ENCODE results near the gene RAB32.
"Not testable (repeated sequence)": the region's sequence is repeated elsewhere in the genome, so short reads cannot be mapped to it uniquely, and the experiment has no call there.

The RAB32 gene

GRCh38 chr6:146548898-146549374 is 5.3 kb downstream of the RAB32 start:
- H3K9me3 ChIP-seq (ENCODE audit: control insufficient read depth, insufficient read depth, low read length) = no peaks in the 10 kb centered on the region
- no peaks in the 10 kb centered on the region for H3K36me3 ChIP-seq (ENCODE audit: control insufficient read depth, insufficient read depth, low read length)
- no peak overlapping the region for H3K4me3 ChIP-seq (ENCODE audit: low read depth, low read length)
- no peak overlapping the region for H3K9ac ChIP-seq (ENCODE audit: low read depth, low read length)
- H3K27me3 ChIP-seq (ENCODE audit: control insufficient read depth, insufficient read depth, low read length) = peaks cover 2% of the 10 kb centered on the region
- H3K4me1 ChIP-seq (ENCODE audit: control insufficient read depth, insufficient read depth, low read length) = peaks cover 3% of the 10 kb centered on the region

GRCh38 chr6:146550911-146551310 is 7.3 kb downstream of the RAB32 start:
- no peaks in the 10 kb centered on the region for H3K9me3 ChIP-seq (ENCODE audit: control insufficient read depth, insufficient read depth, low read length)
- no peaks in the 10 kb centered on the region for H3K27me3 ChIP-seq (ENCODE audit: control insufficient read depth, insufficient read depth, low read length)
- no peaks in the 10 kb centered on the region for H3K36me3 ChIP-seq (ENCODE audit: control insufficient read depth, insufficient read depth, low read length)
- H3K4me3 ChIP-seq (ENCODE audit: low read depth, low read length) = no peak overlapping the region
- H3K9ac ChIP-seq (ENCODE audit: low read depth, low read length) = no peak overlapping the region
- no peaks in the 10 kb centered on the region for H3K4me1 ChIP-seq (ENCODE audit: control insufficient read depth, insufficient read depth, low read length)

GRCh38 chr6:146551545-146551944 is 7.9 kb downstream of the RAB32 start:
- no peak overlapping the region for H3K4me3 ChIP-seq (ENCODE audit: low read depth, low read length)
- H3K9me3 ChIP-seq (ENCODE audit: control insufficient read depth, insufficient read depth, low read length) = no peaks in the 10 kb centered on the region
- no peaks in the 10 kb centered on the region for H3K27me3 ChIP-seq (ENCODE audit: control insufficient read depth, insufficient read depth, low read length)
- H3K4me1 ChIP-seq (ENCODE audit: control insufficient read depth, insufficient read depth, low read length) = no peaks in the 10 kb centered on the region
- no peak overlapping the region for H3K9ac ChIP-seq (ENCODE audit: low read depth, low read length)
- no peaks in the 10 kb centered on the region for H3K36me3 ChIP-seq (ENCODE audit: control insufficient read depth, insufficient read depth, low read length)

GRCh38 chr6:146553377-146554135 is 9.9 kb downstream of the RAB32 start:
- Histone ChIP-seq H3K4me3 (ENCODE audit: low read depth, low read length) (no peak overlapping the region), H3K27me3 (ENCODE audit: control insufficient read depth, insufficient read depth, low read length) (no peaks in the 10 kb centered on the region), H3K9me3 (ENCODE audit: control insufficient read depth, insufficient read depth, low read length) (no peaks in the 10 kb centered on the region), H3K4me1 (ENCODE audit: control insufficient read depth, insufficient read depth, low read length) (no peaks in the 10 kb centered on the region), H3K36me3 (ENCODE audit: control insufficient read depth, insufficient read depth, low read length) (no peaks in the 10 kb centered on the region), H3K9ac (ENCODE audit: low read depth, low read length) (no peak overlapping the region)

GRCh38 chr6:146560607-146561006 is 17.0 kb downstream of the RAB32 start:
- H3K9me3 ChIP-seq (ENCODE audit: control insufficient read depth, insufficient read depth, low read length) = no peaks in the 10 kb centered on the region
- H3K4me1 ChIP-seq (ENCODE audit: control insufficient read depth, insufficient read depth, low read length) = no peaks in the 10 kb centered on the region
- no peak overlapping the region for H3K9ac ChIP-seq (ENCODE audit: low read depth, low read length)
- no peaks in the 10 kb centered on the region for H3K27me3 ChIP-seq (ENCODE audit: control insufficient read depth, insufficient read depth, low read length)
- no peaks in the 10 kb centered on the region for H3K36me3 ChIP-seq (ENCODE audit: control insufficient read depth, insufficient read depth, low read length)
- H3K4me3 ChIP-seq (ENCODE audit: low read depth, low read length) = no peak overlapping the region

GRCh38 chr6:146566661-146567060 is 23.0 kb downstream of the RAB32 start:
- not testable (repeated sequence) for H3K9ac ChIP-seq (ENCODE audit: low read depth, low read length); H3K4me3 ChIP-seq (ENCODE audit: low read depth, low read length); H3K4me1 ChIP-seq (ENCODE audit: control insufficient read depth, insufficient read depth, low read length); H3K9me3 ChIP-seq (ENCODE audit: control insufficient read depth, insufficient read depth, low read length); H3K27me3 ChIP-seq (ENCODE audit: control insufficient read depth, insufficient read depth, low read length); H3K36me3 ChIP-seq (ENCODE audit: control insufficient read depth, insufficient read depth, low read length)

GRCh38 chr6:146568619-146569018 is 25.0 kb downstream of the RAB32 start:
- H3K9me3 ChIP-seq (ENCODE audit: control insufficient read depth, insufficient read depth, low read length) = not testable (repeated sequence)

GRCh38 chr6:146574211-146574610 is 30.6 kb downstream of the RAB32 start:
- H3K4me3 ChIP-seq (ENCODE audit: low read depth, low read length) = no peak overlapping the region
- no peak overlapping the region for H3K9ac ChIP-seq (ENCODE audit: low read depth, low read length)
- no peaks in the 10 kb centered on the region for H3K27me3 ChIP-seq (ENCODE audit: control insufficient read depth, insufficient read depth, low read length)
- no peaks in the 10 kb centered on the region for H3K36me3 ChIP-seq (ENCODE audit: control insufficient read depth, insufficient read depth, low read length)
- H3K4me1 ChIP-seq (ENCODE audit: control insufficient read depth, insufficient read depth, low read length) = no peaks in the 10 kb centered on the region
- no peaks in the 10 kb centered on the region for H3K9me3 ChIP-seq (ENCODE audit: control insufficient read depth, insufficient read depth, low read length)

More at GRCh38 chr6:146568619-146569018, 25.0 kb downstream of the RAB32 start:
- not testable (repeated sequence) for H3K9ac ChIP-seq (ENCODE audit: low read depth, low read length); H3K4me1 ChIP-seq (ENCODE audit: control insufficient read depth, insufficient read depth, low read length); H3K36me3 ChIP-seq (ENCODE audit: control insufficient read depth, insufficient read depth, low read length); H3K27me3 ChIP-seq (ENCODE audit: control insufficient read depth, insufficient read depth, low read length); H3K4me3 ChIP-seq (ENCODE audit: low read depth, low read length)

- Histone ChIP-seq H3K27me3 (ENCODE audit: control insufficient read depth, insufficient read depth, low read length) (no peaks in the 10 kb centered on the region), H3K36me3 (ENCODE audit: control insufficient read depth, insufficient read depth, low read length) (no peaks in the 10 kb centered on the region), H3K4me3 (ENCODE audit: low read depth, low read length) (no peak overlapping the region), H3K9ac (ENCODE audit: low read depth, low read length) (no peak overlapping the region), H3K9me3 (ENCODE audit: control insufficient read depth, insufficient read depth, low read length) (no peaks in the 10 kb centered on the region), H3K4me1 (ENCODE audit: control insufficient read depth, insufficient read depth, low read length) (no peaks in the 10 kb centered on the region)
Measured at GRCh38 chr6:146578054-146578453, 34.4 kb downstream of the RAB32 start.

- Histone ChIP-seq H3K4me3 (ENCODE audit: low read depth, low read length) (no peak overlapping the region), H3K27me3 (ENCODE audit: control insufficient read depth, insufficient read depth, low read length) (no peaks in the 10 kb centered on the region), H3K9me3 (ENCODE audit: control insufficient read depth, insufficient read depth, low read length) (no peaks in the 10 kb centered on the region), H3K9ac (ENCODE audit: low read depth, low read length) (no peak overlapping the region), H3K4me1 (ENCODE audit: control insufficient read depth, insufficient read depth, low read length) (no peaks in the 10 kb centered on the region), H3K36me3 (ENCODE audit: control insufficient read depth, insufficient read depth, low read length) (no peaks in the 10 kb centered on the region)
Measured at GRCh38 chr6:146581968-146582367, 38.3 kb downstream of the RAB32 start.

- Histone ChIP-seq H3K9ac (ENCODE audit: low read depth, low read length) (no peak overlapping the region), H3K9me3 (ENCODE audit: control insufficient read depth, insufficient read depth, low read length) (no peaks in the 10 kb centered on the region), H3K36me3 (ENCODE audit: control insufficient read depth, insufficient read depth, low read length) (no peaks in the 10 kb centered on the region), H3K4me3 (ENCODE audit: low read depth, low read length) (no peak overlapping the region), H3K4me1 (ENCODE audit: control insufficient read depth, insufficient read depth, low read length) (no peaks in the 10 kb centered on the region), H3K27me3 (ENCODE audit: control insufficient read depth, insufficient read depth, low read length) (no peaks in the 10 kb centered on the region)
Measured at GRCh38 chr6:146582857-146583256, 39.2 kb downstream of the RAB32 start.

GRCh38 chr6:146583966-146584365 is 40.3 kb downstream of the RAB32 start:
- Histone ChIP-seq H3K4me1 (ENCODE audit: control insufficient read depth, insufficient read depth, low read length) (no peaks in the 10 kb centered on the region), H3K36me3 (ENCODE audit: control insufficient read depth, insufficient read depth, low read length) (no peaks in the 10 kb centered on the region), H3K9me3 (ENCODE audit: control insufficient read depth, insufficient read depth, low read length) (no peaks in the 10 kb centered on the region), H3K4me3 (ENCODE audit: low read depth, low read length) (no peak overlapping the region), H3K27me3 (ENCODE audit: control insufficient read depth, insufficient read depth, low read length) (no peaks in the 10 kb centered on the region), H3K9ac (ENCODE audit: low read depth, low read length) (no peak overlapping the region)
